Measurements from ENCODE around the gene KCNQ1.
"Not testable (repeated sequence)": the region's sequence is repeated elsewhere in the genome, so short reads cannot be mapped to it uniquely, and the experiment has no call there.

The KCNQ1 gene

GRCh38 chr11:2473361-2474058 lies 28.7 kb downstream of the KCNQ1 start:
- TF ChIP-seq CTCF (IDR thresholded peaks at IDR 0.05; ENCODE audit: low read depth, low read length) = no peak

GRCh38 chr11:2474059-2474901 lies 29.5 kb downstream of the KCNQ1 start:
- no peak overlapping the region for H3K4me3 ChIP-seq (ENCODE audit: low read depth, low read length)
- no peak for TF ChIP-seq CTCF (IDR thresholded peaks at IDR 0.05; ENCODE audit: low read depth, low read length)

More at GRCh38 chr11:2473361-2474058, 28.7 kb downstream of the KCNQ1 start:
- H3K4me3 ChIP-seq (ENCODE audit: low read depth, low read length) = no peak overlapping the region

GRCh38 chr11:2475136-2475918 lies 30.5 kb downstream of the KCNQ1 start:
- H3K4me3 ChIP-seq (ENCODE audit: low read depth, low read length) = no peak overlapping the region
- TF ChIP-seq CTCF (IDR thresholded peaks at IDR 0.05; ENCODE audit: low read depth, low read length) = no peak

- TF ChIP-seq CTCF (IDR thresholded peaks at IDR 0.05; ENCODE audit: low read depth, low read length) = no peak
- H3K4me3 ChIP-seq (ENCODE audit: low read depth, low read length) = no peak overlapping the region
Observed at GRCh38 chr11:2477254-2477653, 32.4 kb downstream of the KCNQ1 start.

- no peak for TF ChIP-seq CTCF (IDR thresholded peaks at IDR 0.05; ENCODE audit: low read depth, low read length)
- H3K4me3 ChIP-seq (ENCODE audit: low read depth, low read length) = no peak overlapping the region
Observed at GRCh38 chr11:2477936-2478335, 33.1 kb downstream of the KCNQ1 start.

- H3K4me3 ChIP-seq (ENCODE audit: low read depth, low read length) = not testable (repeated sequence)
Observed at GRCh38 chr11:2480067-2480873, 35.5 kb downstream of the KCNQ1 start.

GRCh38 chr11:2480874-2481220 lies 36.0 kb downstream of the KCNQ1 start:
- H3K4me3 ChIP-seq (ENCODE audit: low read depth, low read length) = no peak overlapping the region
- no peak for TF ChIP-seq CTCF (IDR thresholded peaks at IDR 0.05; ENCODE audit: low read depth, low read length)
